Measurements from ENCODE around the gene SLC24A5. TPM values are rescaled to one million over a fixed set of nuclear protein-coding genes. Genes with fewer than 3 reads are reported as not detected.
A peak's percentile ranks its signal among the peaks of the same experiment; 100 is the strongest.

The SLC24A5 gene
- total RNA-seq, 1 experiment from 2014 or later: not detected

GRCh38 chr15:48177766-48178647 is 57.2 kb downstream of the SLC24A5 start, which contains the start of gene MYEF2:
MYEF2 (minus strand) TSS chr15:48178295; CDS start chr15:48178237, 58 bp downstream.
- intact Hi-C loops (cut with micrococcal nuclease; ENCODE audit: unreplicated experiment): no loop called here
- Mint-ChIP-seq H3K36me3 (ENCODE audit: insufficient read depth, unreplicated experiment) (peaks cover 7% of the 10 kb centered on the region), H3K27me3 (ENCODE audit: unreplicated experiment) (no peaks in the 10 kb centered on the region), H3K4me3 (ENCODE audit: low read depth, unreplicated experiment) (peak within 1 kb of the TSS; percentile 73), H3K4me1 (ENCODE audit: low read depth, unreplicated experiment) (no peaks in the 10 kb centered on the region), H3K9me3 (ENCODE audit: low read depth, unreplicated experiment) (no peaks in the 10 kb centered on the region), H3K27ac (ENCODE audit: unreplicated experiment) (peak within 1 kb of the TSS; percentile 68)
- TF ChIP-seq, protein P1, sequence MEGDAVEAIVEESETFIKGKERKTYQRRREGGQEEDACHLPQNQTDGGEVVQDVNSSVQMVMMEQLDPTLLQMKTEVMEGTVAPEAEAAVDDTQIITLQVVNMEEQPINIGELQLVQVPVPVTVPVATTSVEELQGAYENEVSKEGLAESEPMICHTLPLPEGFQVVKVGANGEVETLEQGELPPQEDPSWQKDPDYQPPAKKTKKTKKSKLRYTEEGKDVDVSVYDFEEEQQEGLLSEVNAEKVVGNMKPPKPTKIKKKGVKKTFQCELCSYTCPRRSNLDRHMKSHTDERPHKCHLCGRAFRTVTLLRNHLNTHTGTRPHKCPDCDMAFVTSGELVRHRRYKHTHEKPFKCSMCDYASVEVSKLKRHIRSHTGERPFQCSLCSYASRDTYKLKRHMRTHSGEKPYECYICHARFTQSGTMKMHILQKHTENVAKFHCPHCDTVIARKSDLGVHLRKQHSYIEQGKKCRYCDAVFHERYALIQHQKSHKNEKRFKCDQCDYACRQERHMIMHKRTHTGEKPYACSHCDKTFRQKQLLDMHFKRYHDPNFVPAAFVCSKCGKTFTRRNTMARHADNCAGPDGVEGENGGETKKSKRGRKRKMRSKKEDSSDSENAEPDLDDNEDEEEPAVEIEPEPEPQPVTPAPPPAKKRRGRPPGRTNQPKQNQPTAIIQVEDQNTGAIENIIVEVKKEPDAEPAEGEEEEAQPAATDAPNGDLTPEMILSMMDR (IDR thresholded peaks at IDR 0.05; ENCODE audit: unreplicated experiment): no peak
- peak; percentile 70 for DNase-seq
- CTCF ChIA-PET: interaction anchor here (0.6 to 0.7 kb wide), 2 partner anchors 632 to 988 kb away, joined by 3 to 5 read pairs; no protein-coding TSS in a partner anchor
- no TSS peak for BruUV-seq (replicated peaks)

- no TSS peak for BruUV-seq (replicated peaks)
- no peak for DNase-seq
- Mint-ChIP-seq H3K4me3 (ENCODE audit: low read depth, unreplicated experiment) (no peak overlapping the region), H3K27ac (ENCODE audit: unreplicated experiment) (no peak overlapping the region), H3K36me3 (ENCODE audit: insufficient read depth, unreplicated experiment) (peaks cover 7% of the 10 kb centered on the region), H3K4me1 (ENCODE audit: low read depth, unreplicated experiment) (no peaks in the 10 kb centered on the region), H3K27me3 (ENCODE audit: unreplicated experiment) (peaks cover under 1% of the 10 kb centered on the region), H3K9me3 (ENCODE audit: low read depth, unreplicated experiment) (no peaks in the 10 kb centered on the region)
- TF ChIP-seq, protein P1 (IDR thresholded peaks at IDR 0.05; ENCODE audit: unreplicated experiment): no peak
- intact Hi-C loops (cut with micrococcal nuclease; ENCODE audit: unreplicated experiment): no loop called here
- CTCF ChIA-PET: no interaction called here
Measured at GRCh38 chr15:48178648-48178931, 57.8 kb downstream of the SLC24A5 start.

- Mint-ChIP-seq H3K27ac (ENCODE audit: unreplicated experiment) (no peak overlapping the region), H3K27me3 (ENCODE audit: unreplicated experiment) (peaks cover 21% of the 10 kb centered on the region), H3K4me3 (ENCODE audit: low read depth, unreplicated experiment) (no peak overlapping the region), H3K4me1 (ENCODE audit: low read depth, unreplicated experiment) (no peaks in the 10 kb centered on the region), H3K9me3 (ENCODE audit: low read depth, unreplicated experiment) (no peaks in the 10 kb centered on the region), H3K36me3 (ENCODE audit: insufficient read depth, unreplicated experiment) (peaks cover under 1% of the 10 kb centered on the region)
- no TSS peak for BruUV-seq (replicated peaks)
- intact Hi-C loops (cut with micrococcal nuclease; ENCODE audit: unreplicated experiment): no loop called here
- CTCF ChIA-PET: no interaction called here
- DNase-seq: no peak
- TF ChIP-seq, protein P1 (IDR thresholded peaks at IDR 0.05; ENCODE audit: unreplicated experiment): no peak
Measured at GRCh38 chr15:48182749-48183148, 62.0 kb downstream of the SLC24A5 start.

GRCh38 chr15:48185529-48185928 is 64.7 kb downstream of the SLC24A5 start:
- Mint-ChIP-seq H3K27me3 (ENCODE audit: unreplicated experiment) (peaks cover 22% of the 10 kb centered on the region), H3K27ac (ENCODE audit: unreplicated experiment) (no peak overlapping the region), H3K36me3 (ENCODE audit: insufficient read depth, unreplicated experiment) (no peaks in the 10 kb centered on the region), H3K9me3 (ENCODE audit: low read depth, unreplicated experiment) (no peaks in the 10 kb centered on the region), H3K4me1 (ENCODE audit: low read depth, unreplicated experiment) (no peaks in the 10 kb centered on the region), H3K4me3 (ENCODE audit: low read depth, unreplicated experiment) (no peak overlapping the region)
- TF ChIP-seq, protein P1 (IDR thresholded peaks at IDR 0.05; ENCODE audit: unreplicated experiment): no peak
- intact Hi-C loops (cut with micrococcal nuclease; ENCODE audit: unreplicated experiment): no loop called here
- BruUV-seq (replicated peaks): no TSS peak
- DNase-seq: no peak
- CTCF ChIA-PET: no interaction called here
